K562 (cell line): ENCODE data around the gene BPIFB6. TPM values are rescaled to one million over a fixed set of nuclear protein-coding genes. Genes with fewer than 3 reads are reported as not detected.

Source experiments
- ATAC-seq: fragments of 200-7000 bp; cut with Tn5 transposase; 3 replicates; pipeline ENCODE4 v1.9.1; 2020; ENCODE audit warnings: moderate library complexity
- BruUV-seq: library from RNA; stranded (reverse); fragments of 400-500 nt; replicated peaks from 2 replicates; lab custom pipeline; 2021; lab: Mats Ljungman, UMichigan
- CTCF ChIA-PET: fragments of 300-600 bp; formaldehyde crosslinking; extraction: SDS; loops from one replicate; lab custom pipeline; 2021; ENCODE audit warnings: low intra/inter-chr PET ratio; lab: Yijun Ruan, JAX
- POLR2A ChIA-PET: fragments of 300-600, 350-650 bp; sonication (Branson Sonifier 250); formaldehyde crosslinking; extraction: SDS; loops from one replicate; lab custom pipeline; 2021; ENCODE audit warnings: antibody characterized with exemption, inconsistent platforms; lab: Yijun Ruan, JAX
- DNase-seq, 4 experiments: peaks; one replicate each; pipeline versions ENCODE4 v3.0.0 to v3.0.0-alpha.2; 2011 to 2018; ENCODE audit warnings: low spot score in 3 of 4, mixed read lengths in 3 of 4; ENCODE audit errors: extremely low read depth in 1 of 4
- FAIRE-seq: peaks from 2 replicates; lab custom pipeline; 2011; peaks lifted over from hg19 to GRCh38; lab: Jason Lieb, UNC
- H2AFZ ChIP-seq: 2 replicates; pipeline ENCODE4 v1.6.0; 2011; ENCODE audit warnings: low read depth, low read length, control low read depth, inconsistent platforms
- H3K27ac ChIP-seq: fragments of 200-600 bp; 3 replicates; pipeline ENCODE4 v1.8.0; 2011; ENCODE audit warnings: low read depth, mild to moderate bottlenecking, control low read depth, inconsistent platforms, low read length, moderate library complexity, mixed read lengths; ENCODE audit errors: extremely low read depth
- H3K27me3 ChIP-seq, 2 experiments: fragments of 300-600 bp in 1 of 2; 2 replicates in 1 of 2; 3 replicates in 1 of 2; pipeline versions ENCODE4 v1.6.0 to v1.8.0; 2011; ENCODE audit warnings: inconsistent platforms in 2 of 2, low read length in 2 of 2, mild to moderate bottlenecking in 1 of 2, mixed read lengths in 1 of 2, moderate library complexity in 1 of 2; ENCODE audit not compliant: control insufficient read depth in 2 of 2, insufficient read depth in 2 of 2
- H3K36me3 ChIP-seq: fragments of 300-600 bp; 3 replicates; pipeline ENCODE4 v1.8.0; 2011; ENCODE audit warnings: mild to moderate bottlenecking, low read length, inconsistent platforms; ENCODE audit not compliant: control insufficient read depth, insufficient read depth
- H3K4me1 ChIP-seq, 2 experiments: fragments of 200-600 bp in 1 of 2; replicated peaks in 1 of 2; 2 replicates in 1 of 2; 3 replicates in 1 of 2; pipeline versions ENCODE4 v1.5.1 to v1.8.0; 2011; ENCODE audit warnings: inconsistent platforms in 2 of 2, low read length in 2 of 2, mild to moderate bottlenecking in 1 of 2, mixed read lengths in 1 of 2, moderate library complexity in 1 of 2; ENCODE audit not compliant: control insufficient read depth in 2 of 2, insufficient read depth in 2 of 2
- H3K4me2 ChIP-seq: 2 replicates; pipeline ENCODE4 v1.6.1; 2011; ENCODE audit warnings: low read length, control low read depth, inconsistent platforms, mixed read lengths; ENCODE audit not compliant: insufficient read depth
- H3K4me3 ChIP-seq: fragments of 200-600 bp; sonication (generic), shearing (Covaris generic); 2 replicates; pipeline ENCODE4 v1.5.1; 2016; ENCODE audit warnings: control low read depth, inconsistent platforms
- H3K79me2 ChIP-seq: fragments of 200-600 bp; 3 replicates; pipeline ENCODE4 v1.8.0; 2011; ENCODE audit warnings: low read length, inconsistent platforms; ENCODE audit not compliant: control insufficient read depth, insufficient read depth
- H3K9ac ChIP-seq, 2 experiments: 2 replicates each; pipeline versions ENCODE4 v1.6.0 to v1.6.1; 2011; ENCODE audit warnings: low read depth in 2 of 2, low read length in 2 of 2, control low read depth in 1 of 2, inconsistent platforms in 1 of 2, mild to moderate bottlenecking in 1 of 2, mixed read lengths in 1 of 2; ENCODE audit not compliant: insufficient read depth in 1 of 2
- H3K9me1 ChIP-seq: one replicate; pipeline ENCODE4 v1.6.0; 2011; ENCODE audit warnings: inconsistent platforms, mild to moderate bottlenecking, low read length, moderate library complexity; ENCODE audit not compliant: control insufficient read depth, insufficient read depth
- H3K9me3 ChIP-seq: replicated peaks from 2 replicates; pipeline ENCODE4 v1.5.1; 2011; ENCODE audit warnings: low read depth, low read length, inconsistent platforms; ENCODE audit not compliant: control insufficient read depth, insufficient read depth
- H4K20me1 ChIP-seq: replicated peaks from 2 replicates; pipeline ENCODE4 v1.6.1; 2011; ENCODE audit warnings: low read length, inconsistent platforms, mixed read lengths; ENCODE audit not compliant: control insufficient read depth, insufficient read depth
- LCOR ChIP-seq: sonication (generic); formaldehyde crosslinking; IDR thresholded peaks from 2 replicates; pipeline ENCODE4 v1.8.0; 2022; ENCODE audit warnings: mild to moderate bottlenecking, missing genetic modification reagents
- NR2F6 ChIP-seq: fragments of 450-650 bp; formaldehyde crosslinking; IDR thresholded peaks from 2 replicates; pipeline ENCODE4 v1.4.0; 2020; ENCODE audit warnings: mild to moderate bottlenecking
- PPARD ChIP-seq: fragments of 250-450 bp; sonication (Bioruptor Pico); IDR thresholded peaks from 2 replicates; pipeline ENCODE4 v1.8.0; 2022; ENCODE audit warnings: inconsistent platforms, mild to moderate bottlenecking, moderate library complexity
- ZEB2 ChIP-seq: fragments of 450-650 bp; IDR thresholded peaks from 2 replicates; pipeline ENCODE4 v1.6.1; 2016
- ZNF445 ChIP-seq: fragments of 250-450 bp; sonication (Bioruptor Pico); IDR thresholded peaks from 2 replicates; pipeline ENCODE4 v1.4.0; 2020; ENCODE audit warnings: low read depth, mild to moderate bottlenecking, moderate library complexity
- ZNF584 ChIP-seq: fragments of 200-800 bp; sonication (Bioruptor generic); IDR thresholded peaks from 2 replicates; pipeline ENCODE4 v1.6.1; 2016; ENCODE audit warnings: low read depth, mild to moderate bottlenecking, missing genetic modification characterization, missing compliant biosample characterization
- ZNF778 ChIP-seq: fragments of 450-650 bp; formaldehyde crosslinking; IDR thresholded peaks from 2 replicates; pipeline ENCODE4 v1.4.0; 2020; ENCODE audit warnings: mild to moderate bottlenecking, moderate library complexity
- WGBS: fragments of 100-300 bp; shearing (Covaris generic); methylation state at CpG from one replicate; pipeline ENCODE4 v1.1.6; 2016; ENCODE audit warnings: low coverage, mixed read lengths; ENCODE audit not compliant: insufficient coverage; ENCODE audit errors: missing lambda C conversion rate; 5-methylcytosine and 5-hydroxymethylcytosine counted together
- in situ Hi-C: fragments of 300-500 bp; cut with MboI; formaldehyde crosslinking; loops from 4 replicates; pipeline ENCODE4 v1.15.0; 2018; ENCODE audit warnings: inconsistent platforms, mixed read lengths
- intact Hi-C: fragments of 100-400 bp; cut with micrococcal nuclease; formaldehyde crosslinking; loops from 2 replicates; pipeline ENCODE4 v1.14.2; 2022
- polyA plus RNA-seq, 8 experiments: library from polyadenylated mRNA; depleted of rRNA in 4 of 8; stranded (reverse) in 5 of 8; unstranded in 3 of 8; fragments of >200 nt; fragmentation: Nextera tagmentation in 2 of 8; fragmentation: Illumina TruSeq in 1 of 8; extraction: Ambion mirVana in 2 of 8; extraction: Trizol in 1 of 8; gene quantifications; 2 replicates each; pipeline versions ENCODE4 v1.2.1 to v1.2.3, GENCODE V29; 2011 to 2014; ENCODE audit warnings: inconsistent platforms in 1 of 8, missing spikeins in 1 of 8
- total RNA-seq, 7 experiments: library from RNA; depleted of rRNA in 6 of 7; stranded (reverse); fragments of >200 nt in 6 of 7; fragmentation: Illumina TruSeq in 2 of 7; extraction: Trizol in 2 of 7; gene quantifications; 2 replicates each; pipeline versions ENCODE4 v1.2.1 to v1.2.3, GENCODE V29; 2011 to 2021; ENCODE audit warnings: low replicate concordance in 1 of 7

BPIFB6 gene
- total and polyA plus RNA-seq, 9 of the 15 experiments (the other 6 are each of a cell fraction or from before 2014, with no cell fraction given): not detected

- no peak overlapping the region for H2AFZ ChIP-seq
- 6% methylated on average over 6 of the region's 6 CpGs for WGBS
- intact Hi-C loops: no loop called here
- DNase-seq (no peak), FAIRE-seq (no peak), ATAC-seq (no peak)
- no peak for TF ChIP-seq PPARD
- BruUV-seq: no TSS peak
- H3K4me2 ChIP-seq: no peak overlapping the region
- ChIA-PET CTCF (no interaction called here), POLR2A (interaction anchor here (0.6 kb wide), 1 partner anchor 9 kb away, joined by 3 read pairs; no protein-coding TSS in a partner anchor)
- no peaks in the 10 kb centered on the region for H3K9me1 ChIP-seq
- no peaks in the 10 kb centered on the region for H3K79me2 ChIP-seq
- in situ Hi-C loops: no loop called here
- H3K9me3 ChIP-seq: no peaks in the 10 kb centered on the region
- no peak overlapping the region for H3K4me3 ChIP-seq
- H3K27me3 ChIP-seq: peaks cover 15 to 72% of the 10 kb centered on the region in 2 experiments; a peak in 4 of 5 replicates
- H3K9ac ChIP-seq: no peak overlapping the region
- H3K36me3 ChIP-seq: no peaks in the 10 kb centered on the region
- peaks cover 0 to 6% of the 10 kb centered on the region in 2 experiments; a peak in 1 of 5 replicates for H3K4me1 ChIP-seq
- no peak overlapping the region for H3K27ac ChIP-seq
- peaks cover 13% of the 10 kb centered on the region; the same call in 1 of the 2 replicates for H4K20me1 ChIP-seq
These were observed 31.8 kb downstream of the BPIFB6 start for GRCh38 chr20:33063271-33063670.

- DNase-seq (no peak), ATAC-seq (no peak), FAIRE-seq (no peak)
- intact Hi-C loops (no loop called here), in situ Hi-C loops (no loop called here)
- Histone ChIP-seq H2AFZ (no peak overlapping the region), H3K9ac (no peak overlapping the region), H4K20me1 (peaks cover 13% of the 10 kb centered on the region; the same call in 1 of the 2 replicates), H3K9me3 (no peaks in the 10 kb centered on the region), H3K4me3 (no peak overlapping the region), H3K27me3 (peaks cover 19 to 72% of the 10 kb centered on the region in 2 experiments; a peak in 4 of 5 replicates), H3K9me1 (no peaks in the 10 kb centered on the region), H3K36me3 (no peaks in the 10 kb centered on the region), H3K4me1 (peaks cover 0 to 3% of the 10 kb centered on the region in 2 experiments; a peak in 1 of 5 replicates), H3K79me2 (no peaks in the 10 kb centered on the region), H3K4me2 (no peak overlapping the region), H3K27ac (no peak overlapping the region)
- 1% methylated on average over 10 of the region's 11 CpGs for WGBS
- TF ChIP-seq LCOR: no peak
- TF ChIP-seq ZNF778: no peak
- TF ChIP-seq ZNF584 (CRISPR knock-in tag): no peak
- no peak for TF ChIP-seq ZNF445 (CRISPR knock-in tag)
- TF ChIP-seq NR2F6 (CRISPR knock-in tag): no peak
- TF ChIP-seq ZEB2: no peak
- POLR2A ChIA-PET: no interaction called here
- CTCF ChIA-PET: no interaction called here
- no TSS peak for BruUV-seq
These were observed 33.3 kb downstream of the BPIFB6 start for GRCh38 chr20:33064572-33065287.
